Mesodermal cell (in vitro differentiated cells): Measurements from ENCODE around the gene SLC25A36.

Experiments
- H3K27ac ChIP-seq: 2 replicates; pipeline ENCODE4 v1.7.0; 2013; ENCODE audit warnings: mild to moderate bottlenecking, low read depth, low read length, moderate library complexity; ENCODE audit not compliant: severe bottlenecking
- H3K36me3 ChIP-seq: 2 replicates; pipeline ENCODE4 v1.7.1; 2013; ENCODE audit warnings: mild to moderate bottlenecking, low read length, moderate library complexity; ENCODE audit not compliant: control insufficient read depth, insufficient read depth
- H3K4me1 ChIP-seq: one replicate; pipeline ENCODE4 v1.7.1; 2013; ENCODE audit warnings: mild to moderate bottlenecking, low read length; ENCODE audit not compliant: insufficient read depth, control insufficient read depth, poor library complexity, severe bottlenecking
- H3K4me3 ChIP-seq: 2 replicates; pipeline ENCODE4 v1.7.0; 2013; ENCODE audit warnings: low read length, control low read depth, mild to moderate bottlenecking; ENCODE audit not compliant: insufficient read depth, poor library complexity, severe bottlenecking; ENCODE audit errors: extremely low read depth
- H3K9me3 ChIP-seq: 2 replicates; pipeline ENCODE4 v1.7.1; 2013; ENCODE audit warnings: mild to moderate bottlenecking, low read length, moderate library complexity; ENCODE audit not compliant: control insufficient read depth
- WGBS, 2 experiments: methylation state at CpG; one replicate each; pipeline ENCODE4 v1.1.5; 2013; ENCODE audit warnings: missing lambda C conversion rate in 2 of 2; ENCODE audit not compliant: insufficient coverage in 2 of 2; 5-methylcytosine and 5-hydroxymethylcytosine counted together

Gene SLC25A36

GRCh38 chr3:140913728-140914127 is 27.9 kb upstream of the SLC25A36 start:
- H3K9me3 ChIP-seq = no peaks in the 10 kb centered on the region
- H3K4me3 ChIP-seq = no peak overlapping the region
- no peaks in the 10 kb centered on the region for H3K36me3 ChIP-seq
- no peaks in the 10 kb centered on the region for H3K4me1 ChIP-seq
- H3K27ac ChIP-seq = no peak overlapping the region
- WGBS, 2 experiments = 95 to 100% methylated on average over 2 to 4 of the region's 5 CpGs

- no peak overlapping the region for H3K4me3 ChIP-seq
- no peaks in the 10 kb centered on the region for H3K9me3 ChIP-seq
- H3K4me1 ChIP-seq = no peaks in the 10 kb centered on the region
- no peaks in the 10 kb centered on the region for H3K36me3 ChIP-seq
- no peak overlapping the region for H3K27ac ChIP-seq
- 78 to 85% methylated on average over 1 to 2 of the region's 4 CpGs for WGBS, 2 experiments
Observed at GRCh38 chr3:140914384-140914945, 27.2 kb upstream of the SLC25A36 start.

- no peak overlapping the region for H3K27ac ChIP-seq
- no peaks in the 10 kb centered on the region for H3K36me3 ChIP-seq
- H3K4me1 ChIP-seq = no peaks in the 10 kb centered on the region
- H3K4me3 ChIP-seq = no peak overlapping the region
- H3K9me3 ChIP-seq = no peaks in the 10 kb centered on the region
Observed at GRCh38 chr3:140916603-140917002, 25.0 kb upstream of the SLC25A36 start.

GRCh38 chr3:140917772-140918171 is 23.9 kb upstream of the SLC25A36 start:
- no peaks in the 10 kb centered on the region for H3K36me3 ChIP-seq
- no peak overlapping the region for H3K4me3 ChIP-seq
- no peaks in the 10 kb centered on the region for H3K4me1 ChIP-seq
- H3K9me3 ChIP-seq = no peaks in the 10 kb centered on the region
- WGBS, 2 experiments = 81 to 93% methylated on average over 3 to 4 of the region's 5 CpGs
- no peak overlapping the region for H3K27ac ChIP-seq

- WGBS, 2 experiments = 72 to 80% methylated on average over 1 to 2 of the region's 2 CpGs
- no peaks in the 10 kb centered on the region for H3K36me3 ChIP-seq
- no peak overlapping the region for H3K27ac ChIP-seq
- no peaks in the 10 kb centered on the region for H3K4me1 ChIP-seq
- H3K4me3 ChIP-seq = no peak overlapping the region
- no peaks in the 10 kb centered on the region for H3K9me3 ChIP-seq
Observed at GRCh38 chr3:140920029-140920428, 21.6 kb upstream of the SLC25A36 start.

GRCh38 chr3:140922634-140923033 is 19.0 kb upstream of the SLC25A36 start:
- H3K36me3 ChIP-seq = no peaks in the 10 kb centered on the region
- H3K4me1 ChIP-seq = no peaks in the 10 kb centered on the region
- WGBS, 2 experiments = 86% methylated on average over 1 of the region's 1 CpG; no CpG with 5 or more reads in 1 of the 2 experiments
- H3K9me3 ChIP-seq = no peaks in the 10 kb centered on the region
- H3K27ac ChIP-seq = no peak overlapping the region
- no peak overlapping the region for H3K4me3 ChIP-seq

- Histone ChIP-seq H3K27ac (no peak overlapping the region), H3K36me3 (no peaks in the 10 kb centered on the region)
- 73 to 85% methylated on average over 2 to 3 of the region's 6 CpGs for WGBS, 2 experiments
Observed at GRCh38 chr3:140924097-140924873, 17.4 kb upstream of the SLC25A36 start.

GRCh38 chr3:140927279-140928069 is 14.2 kb upstream of the SLC25A36 start:
- Histone ChIP-seq H3K4me3 (no peak overlapping the region), H3K36me3 (no peaks in the 10 kb centered on the region), H3K4me1 (no peaks in the 10 kb centered on the region), H3K27ac (no peak overlapping the region), H3K9me3 (no peaks in the 10 kb centered on the region)
- WGBS, 2 experiments = 76 to 86% methylated on average over 1 to 2 of the region's 3 CpGs

More at GRCh38 chr3:140924097-140924873, 17.4 kb upstream of the SLC25A36 start:
- H3K9me3 ChIP-seq = no peaks in the 10 kb centered on the region
- no peaks in the 10 kb centered on the region for H3K4me1 ChIP-seq
- no peak overlapping the region for H3K4me3 ChIP-seq

GRCh38 chr3:140929446-140929845 is 12.2 kb upstream of the SLC25A36 start:
- H3K36me3 ChIP-seq = no peaks in the 10 kb centered on the region
- no peak overlapping the region for H3K27ac ChIP-seq
- H3K4me1 ChIP-seq = no peaks in the 10 kb centered on the region
- H3K4me3 ChIP-seq = no peak overlapping the region
- 88 to 100% methylated on average over 1 of the region's 1 CpG for WGBS, 2 experiments
- no peaks in the 10 kb centered on the region for H3K9me3 ChIP-seq

GRCh38 chr3:140931016-140931454 is 10.6 kb upstream of the SLC25A36 start:
- 4 to 7% methylated on average over 10 of the region's 12 CpGs for WGBS, 2 experiments
- Histone ChIP-seq H3K27ac (no peak overlapping the region), H3K36me3 (no peaks in the 10 kb centered on the region), H3K4me1 (no peaks in the 10 kb centered on the region), H3K9me3 (no peaks in the 10 kb centered on the region), H3K4me3 (peak overlapping the region; percentile 10)
